ENCODE results near the gene HDLBP. TPM values are rescaled to one million over a fixed set of nuclear protein-coding genes. Genes with fewer than 3 reads are reported as not detected.

The HDLBP gene
- total and polyA plus RNA-seq, 10 of the 15 experiments (the other 5 are each of a cell fraction or from before 2014, with no cell fraction given), result 19.5 to 383 (median 249) TPM

GRCh38 chr2:241308267-241308666, 7.2 kb downstream of the HDLBP start (continued):
- TF ChIP-seq, protein P1, sequence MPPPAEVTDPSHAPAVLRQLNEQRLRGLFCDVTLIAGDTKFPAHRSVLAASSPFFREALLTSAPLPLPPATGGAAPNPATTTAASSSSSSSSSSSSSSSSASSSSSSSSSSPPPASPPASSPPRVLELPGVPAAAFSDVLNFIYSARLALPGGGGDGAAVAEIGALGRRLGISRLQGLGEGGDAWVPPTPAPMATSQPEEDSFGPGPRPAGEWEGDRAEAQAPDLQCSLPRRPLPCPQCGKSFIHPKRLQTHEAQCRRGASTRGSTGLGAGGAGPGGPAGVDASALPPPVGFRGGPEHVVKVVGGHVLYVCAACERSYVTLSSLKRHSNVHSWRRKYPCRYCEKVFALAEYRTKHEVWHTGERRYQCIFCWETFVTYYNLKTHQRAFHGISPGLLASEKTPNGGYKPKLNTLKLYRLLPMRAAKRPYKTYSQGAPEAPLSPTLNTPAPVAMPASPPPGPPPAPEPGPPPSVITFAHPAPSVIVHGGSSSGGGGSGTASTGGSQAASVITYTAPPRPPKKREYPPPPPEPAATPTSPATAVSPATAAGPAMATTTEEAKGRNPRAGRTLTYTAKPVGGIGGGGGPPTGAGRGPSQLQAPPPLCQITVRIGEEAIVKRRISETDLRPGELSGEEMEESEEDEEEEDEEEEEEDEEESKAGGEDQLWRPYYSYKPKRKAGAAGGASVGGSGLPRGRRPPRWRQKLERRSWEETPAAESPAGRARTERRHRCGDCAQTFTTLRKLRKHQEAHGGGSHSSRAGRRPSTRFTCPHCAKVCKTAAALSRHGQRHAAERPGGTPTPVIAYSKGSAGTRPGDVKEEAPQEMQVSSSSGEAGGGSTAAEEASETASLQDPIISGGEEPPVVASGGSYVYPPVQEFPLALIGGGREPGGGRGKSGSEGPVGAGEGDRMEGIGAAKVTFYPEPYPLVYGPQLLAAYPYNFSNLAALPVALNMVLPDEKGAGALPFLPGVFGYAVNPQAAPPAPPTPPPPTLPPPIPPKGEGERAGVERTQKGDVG (CRISPR knock-in tag; IDR thresholded peaks at IDR 0.05), result no peak
- TF ChIP-seq USF2 (IDR thresholded peaks at IDR 0.05; ENCODE audit: borderline replicate concordance, low read depth, low read length), result no peak
- TF ChIP-seq CBFB (IDR thresholded peaks at IDR 0.05; ENCODE audit: low read depth), result no peak
- TF ChIP-seq, protein P2, sequence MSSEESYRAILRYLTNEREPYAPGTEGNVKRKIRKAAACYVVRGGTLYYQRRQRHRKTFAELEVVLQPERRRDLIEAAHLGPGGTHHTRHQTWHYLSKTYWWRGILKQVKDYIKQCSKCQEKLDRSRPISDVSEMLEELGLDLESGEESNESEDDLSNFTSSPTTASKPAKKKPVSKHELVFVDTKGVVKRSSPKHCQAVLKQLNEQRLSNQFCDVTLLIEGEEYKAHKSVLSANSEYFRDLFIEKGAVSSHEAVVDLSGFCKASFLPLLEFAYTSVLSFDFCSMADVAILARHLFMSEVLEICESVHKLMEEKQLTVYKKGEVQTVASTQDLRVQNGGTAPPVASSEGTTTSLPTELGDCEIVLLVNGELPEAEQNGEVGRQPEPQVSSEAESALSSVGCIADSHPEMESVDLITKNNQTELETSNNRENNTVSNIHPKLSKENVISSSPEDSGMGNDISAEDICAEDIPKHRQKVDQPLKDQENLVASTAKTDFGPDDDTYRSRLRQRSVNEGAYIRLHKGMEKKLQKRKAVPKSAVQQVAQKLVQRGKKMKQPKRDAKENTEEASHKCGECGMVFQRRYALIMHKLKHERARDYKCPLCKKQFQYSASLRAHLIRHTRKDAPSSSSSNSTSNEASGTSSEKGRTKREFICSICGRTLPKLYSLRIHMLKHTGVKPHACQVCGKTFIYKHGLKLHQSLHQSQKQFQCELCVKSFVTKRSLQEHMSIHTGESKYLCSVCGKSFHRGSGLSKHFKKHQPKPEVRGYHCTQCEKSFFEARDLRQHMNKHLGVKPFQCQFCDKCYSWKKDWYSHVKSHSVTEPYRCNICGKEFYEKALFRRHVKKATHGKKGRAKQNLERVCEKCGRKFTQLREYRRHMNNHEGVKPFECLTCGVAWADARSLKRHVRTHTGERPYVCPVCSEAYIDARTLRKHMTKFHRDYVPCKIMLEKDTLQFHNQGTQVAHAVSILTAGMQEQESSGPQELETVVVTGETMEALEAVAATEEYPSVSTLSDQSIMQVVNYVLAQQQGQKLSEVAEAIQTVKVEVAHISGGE (CRISPR knock-in tag; IDR thresholded peaks at IDR 0.05), result no peak
- no peak for TF ChIP-seq TCF12 (IDR thresholded peaks at IDR 0.05; ENCODE audit: low read depth, low read length)
- TF ChIP-seq FOS (IDR thresholded peaks at IDR 0.05; ENCODE audit: borderline replicate concordance, extremely low read depth, insufficient read length), result no peak

Data from GM12878 (cell line).